ENCODE results near the gene ADAMTSL1.

ADAMTSL1 gene

DNA sequence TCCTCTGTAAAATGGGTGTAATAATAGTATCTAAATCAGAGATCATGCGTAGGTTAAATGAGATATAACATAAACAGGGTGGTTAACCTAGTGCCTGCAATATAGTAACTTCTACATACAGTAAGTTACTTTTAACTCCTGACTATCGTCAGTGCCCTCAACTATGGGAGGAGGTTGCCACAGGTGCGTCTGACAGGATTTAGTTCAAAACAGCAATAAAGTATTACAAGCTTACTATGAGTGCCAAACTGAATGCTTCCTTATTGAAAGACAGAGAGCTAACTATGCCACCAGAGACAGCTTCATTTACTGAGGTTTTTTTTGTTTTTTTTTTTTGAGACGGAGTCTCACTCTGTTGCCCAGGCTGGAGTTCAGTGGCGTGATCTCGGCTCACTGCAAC lies 209.0 kb downstream of the ADAMTSL1 start:
- H3K27ac ChIP-seq = no peak overlapping the region
- no peak for TF ChIP-seq ZFX (IDR thresholded peaks at IDR 0.05; ENCODE audit: borderline replicate concordance)
- TF ChIP-seq, protein P1, sequence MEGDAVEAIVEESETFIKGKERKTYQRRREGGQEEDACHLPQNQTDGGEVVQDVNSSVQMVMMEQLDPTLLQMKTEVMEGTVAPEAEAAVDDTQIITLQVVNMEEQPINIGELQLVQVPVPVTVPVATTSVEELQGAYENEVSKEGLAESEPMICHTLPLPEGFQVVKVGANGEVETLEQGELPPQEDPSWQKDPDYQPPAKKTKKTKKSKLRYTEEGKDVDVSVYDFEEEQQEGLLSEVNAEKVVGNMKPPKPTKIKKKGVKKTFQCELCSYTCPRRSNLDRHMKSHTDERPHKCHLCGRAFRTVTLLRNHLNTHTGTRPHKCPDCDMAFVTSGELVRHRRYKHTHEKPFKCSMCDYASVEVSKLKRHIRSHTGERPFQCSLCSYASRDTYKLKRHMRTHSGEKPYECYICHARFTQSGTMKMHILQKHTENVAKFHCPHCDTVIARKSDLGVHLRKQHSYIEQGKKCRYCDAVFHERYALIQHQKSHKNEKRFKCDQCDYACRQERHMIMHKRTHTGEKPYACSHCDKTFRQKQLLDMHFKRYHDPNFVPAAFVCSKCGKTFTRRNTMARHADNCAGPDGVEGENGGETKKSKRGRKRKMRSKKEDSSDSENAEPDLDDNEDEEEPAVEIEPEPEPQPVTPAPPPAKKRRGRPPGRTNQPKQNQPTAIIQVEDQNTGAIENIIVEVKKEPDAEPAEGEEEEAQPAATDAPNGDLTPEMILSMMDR (IDR thresholded peaks at IDR 0.05) = no peak

DNA sequence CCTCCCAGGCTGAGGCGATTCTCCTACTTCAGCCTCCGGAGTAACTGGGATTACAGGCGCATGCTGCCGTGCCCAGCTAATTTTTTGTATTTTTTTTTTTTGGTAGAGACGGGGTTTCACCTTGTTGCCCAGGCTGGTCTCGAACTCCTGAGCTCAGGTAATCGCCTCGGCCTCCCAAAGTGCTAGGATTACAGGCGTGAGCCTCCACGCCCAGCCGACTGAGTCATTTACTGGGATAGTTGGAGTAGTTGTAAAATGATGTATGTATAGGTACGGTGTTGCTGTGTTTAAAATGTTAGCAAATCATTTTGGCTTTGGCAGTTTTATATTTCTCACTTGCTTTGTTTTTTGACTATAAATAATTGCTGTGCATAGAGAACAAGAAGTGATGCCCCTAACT lies 209.4 kb downstream of the ADAMTSL1 start:
- no peak overlapping the region for H3K27ac ChIP-seq
- TF ChIP-seq, protein P1 (IDR thresholded peaks at IDR 0.05) = no peak
- no peak for TF ChIP-seq ZFX (IDR thresholded peaks at IDR 0.05; ENCODE audit: borderline replicate concordance)

DNA sequence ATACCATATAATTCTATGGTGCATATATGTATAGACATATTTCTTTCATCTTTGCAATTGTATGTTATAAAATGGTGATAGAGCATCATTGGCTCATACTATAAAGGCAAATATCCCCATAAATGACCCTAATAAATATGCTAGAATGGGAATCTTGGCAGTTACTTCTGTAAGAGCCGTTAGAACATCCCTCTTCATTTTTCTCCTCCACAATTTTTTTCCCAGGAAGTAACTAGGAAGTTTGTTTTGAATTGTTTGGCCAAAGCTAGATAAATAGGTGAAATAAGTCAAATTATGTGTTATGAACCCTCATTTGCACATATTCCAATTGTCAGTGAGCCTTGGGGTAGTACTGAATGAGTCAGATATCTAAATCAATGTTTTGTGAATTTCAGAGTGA lies 209.9 kb downstream of the ADAMTSL1 start:
- H3K27ac ChIP-seq = no peak overlapping the region
- TF ChIP-seq ZFX (IDR thresholded peaks at IDR 0.05; ENCODE audit: borderline replicate concordance) = no peak
- TF ChIP-seq, protein P1 (IDR thresholded peaks at IDR 0.05) = no peak

DNA sequence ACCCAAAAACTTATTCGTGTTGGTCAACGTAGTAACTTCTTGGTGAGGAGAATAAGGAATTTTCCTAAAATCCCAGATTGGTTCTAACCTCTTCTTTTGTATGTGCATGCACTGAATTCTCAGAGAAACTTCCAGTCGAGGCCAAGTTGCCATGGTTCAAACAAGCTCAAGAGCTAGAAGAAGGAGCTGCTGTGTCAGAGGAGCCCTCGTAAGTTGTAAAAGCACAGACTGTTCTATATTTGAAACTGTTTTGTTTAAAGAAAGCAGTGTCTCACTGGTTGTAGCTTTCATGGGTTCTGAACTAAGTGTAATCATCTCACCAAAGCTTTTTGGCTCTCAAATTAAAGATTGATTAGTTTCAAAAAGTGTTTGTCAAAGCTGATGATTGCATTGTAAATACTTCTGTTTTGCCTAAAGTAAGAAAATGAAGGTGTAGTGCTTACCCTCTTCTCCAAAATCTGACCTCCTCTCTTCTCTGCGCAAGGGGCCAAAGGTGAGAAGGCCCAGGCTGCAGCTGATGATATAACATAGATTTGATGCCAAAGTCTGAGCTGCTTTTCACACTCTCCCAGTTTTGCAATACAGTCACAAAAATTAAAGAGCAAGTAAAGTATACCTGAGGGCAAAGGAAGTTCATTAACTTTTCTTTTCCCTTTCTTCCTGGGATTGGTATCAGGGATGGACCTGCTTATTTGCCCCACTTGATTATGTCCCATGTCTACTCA lies 210.8 kb downstream of the ADAMTSL1 start:
- H3K27ac ChIP-seq = no peak overlapping the region
- TF ChIP-seq, protein P1 (IDR thresholded peaks at IDR 0.05) = no peak
- TF ChIP-seq ZFX (IDR thresholded peaks at IDR 0.05; ENCODE audit: borderline replicate concordance) = no peak

DNA sequence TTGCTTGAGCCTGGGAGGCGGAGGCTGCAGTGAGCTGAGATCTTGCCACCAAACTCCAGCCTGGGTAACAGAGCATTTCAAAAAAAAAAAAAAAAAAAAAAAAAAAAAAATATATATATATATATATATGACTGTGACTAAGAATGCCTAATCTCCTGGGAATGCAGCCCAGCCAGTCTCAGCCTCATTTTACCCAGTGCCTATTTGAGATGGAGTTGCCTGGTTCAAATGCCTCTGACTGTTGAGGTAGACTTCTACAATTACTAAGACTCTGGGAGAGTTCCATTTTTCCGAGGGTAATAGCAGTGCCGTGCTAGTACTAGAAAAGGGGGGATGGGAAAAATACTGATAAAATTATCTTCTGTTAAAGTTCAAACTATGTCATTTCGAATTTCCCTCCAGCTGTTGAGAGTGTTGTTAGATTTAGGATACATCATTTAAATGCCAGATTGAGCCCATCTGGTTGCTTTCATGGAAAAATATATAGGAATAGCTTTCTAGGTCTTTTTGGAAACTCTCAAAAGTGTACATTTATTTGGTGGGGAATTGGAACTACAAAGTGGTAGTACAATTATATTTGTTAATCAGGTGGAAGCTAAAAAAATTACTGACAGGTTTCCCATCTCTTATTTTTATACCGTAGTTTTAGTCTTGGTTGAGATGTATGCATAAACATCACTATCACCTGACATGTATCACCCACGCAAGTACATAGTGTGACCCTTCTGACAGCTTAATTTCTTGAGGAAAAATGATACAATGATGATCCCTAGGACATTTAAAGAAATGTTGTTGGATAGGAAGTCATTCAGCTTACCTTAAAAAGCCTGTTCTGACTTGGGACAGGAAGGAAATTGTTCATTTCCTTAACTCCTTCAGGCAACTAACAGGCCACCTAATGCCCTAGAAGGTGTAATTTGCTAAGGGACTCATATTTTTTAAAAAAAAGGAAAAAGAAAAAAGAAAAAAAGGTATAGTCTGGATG lies 214.9 kb downstream of the ADAMTSL1 start:
- TF ChIP-seq ZFX (IDR thresholded peaks at IDR 0.05; ENCODE audit: borderline replicate concordance) = no peak
- TF ChIP-seq, protein P1 (IDR thresholded peaks at IDR 0.05) = no peak
- H3K27ac ChIP-seq = no peak overlapping the region

DNA sequence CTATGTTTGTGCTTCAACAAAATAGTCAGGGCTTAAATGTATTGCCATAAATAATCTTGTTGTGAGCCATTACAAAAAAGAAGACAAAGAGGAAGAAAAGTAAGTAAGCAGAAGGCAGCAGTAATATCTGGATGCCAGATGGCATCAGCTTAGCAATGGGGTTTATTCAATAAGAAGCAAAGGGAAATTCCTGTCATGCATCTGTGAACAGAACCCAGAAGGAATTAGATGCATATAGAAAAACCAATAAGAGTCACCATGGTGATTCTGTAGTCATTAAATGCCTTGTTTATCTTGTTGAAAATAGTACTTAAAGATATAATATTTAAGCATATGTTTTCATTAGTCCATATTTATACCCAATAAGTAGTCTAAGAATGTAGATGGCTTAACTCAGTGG lies 216.0 kb downstream of the ADAMTSL1 start:
- TF ChIP-seq, protein P1 (IDR thresholded peaks at IDR 0.05) = no peak
- no peak for TF ChIP-seq ZFX (IDR thresholded peaks at IDR 0.05; ENCODE audit: borderline replicate concordance)
- no peak overlapping the region for H3K27ac ChIP-seq

Data from 22Rv1 (cell line).